ENCODE data around the gene UBR3. TPM values are rescaled to one million over a fixed set of nuclear protein-coding genes. Genes with fewer than 3 reads are reported as not detected.
"Not testable (repeated sequence)": the region's sequence is repeated elsewhere in the genome, so short reads cannot be mapped to it uniquely, and the experiment has no call there.

The UBR3 gene
- total RNA-seq, 1 donor from 2014 or later, result 43.5 TPM

DNA sequence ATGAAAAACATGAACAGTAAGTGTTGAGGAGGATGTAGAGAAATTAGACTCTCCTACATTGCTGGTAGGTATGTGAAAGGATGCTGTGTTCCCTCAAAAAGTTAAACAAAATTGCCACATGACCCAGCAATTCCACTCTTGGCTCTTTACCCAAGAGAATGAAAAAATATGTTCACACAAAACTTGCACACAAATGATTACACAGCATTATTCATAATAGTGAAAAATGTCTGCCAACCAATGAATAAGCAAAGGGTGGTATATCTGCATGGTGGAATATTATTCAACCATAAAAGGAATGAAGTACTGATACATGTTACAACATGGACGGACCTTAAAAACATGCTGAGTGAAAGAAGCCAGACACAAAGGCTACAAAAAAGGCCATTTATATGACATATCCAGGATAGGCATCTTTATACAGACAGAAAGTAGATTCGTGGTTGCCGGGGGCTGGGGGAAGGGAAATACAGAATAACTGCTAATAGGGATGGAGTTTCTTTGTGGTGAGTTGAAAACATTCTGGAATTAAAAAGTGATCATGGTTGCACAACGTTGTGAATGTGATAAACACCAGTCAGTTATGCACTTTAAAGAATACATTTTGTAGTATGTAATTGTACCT lies 265.3 kb downstream of the UBR3 start:
- no peak for DNase-seq (ENCODE audit: low read depth in 2 of 2)

DNA sequence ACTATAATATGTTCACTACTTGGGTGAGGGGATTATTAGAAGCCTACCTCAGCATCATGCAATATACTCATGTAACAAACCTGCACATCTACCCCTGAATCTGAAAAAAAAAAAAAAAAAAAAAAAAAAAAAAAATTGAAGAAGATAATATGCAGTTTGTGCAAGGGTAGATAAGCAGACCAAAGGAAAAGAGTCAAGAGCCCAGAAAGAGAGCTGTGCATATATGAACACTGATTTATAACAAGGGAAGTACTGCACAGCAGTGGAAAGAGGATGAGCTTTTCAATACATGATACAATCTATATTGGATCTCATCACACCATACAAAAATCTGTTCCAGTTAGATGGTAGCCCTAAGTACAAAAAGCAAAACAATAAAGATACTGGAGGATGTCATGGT lies 268.1 kb downstream of the UBR3 start:
- DNase-seq (ENCODE audit: low read depth in 2 of 2), result no peak

GRCh38 chr2:170098626-170099312 lies 271.5 kb downstream of the UBR3 start:
- DNase-seq (ENCODE audit: low read depth in 2 of 2), result peak; percentile 61 to 88

DNA sequence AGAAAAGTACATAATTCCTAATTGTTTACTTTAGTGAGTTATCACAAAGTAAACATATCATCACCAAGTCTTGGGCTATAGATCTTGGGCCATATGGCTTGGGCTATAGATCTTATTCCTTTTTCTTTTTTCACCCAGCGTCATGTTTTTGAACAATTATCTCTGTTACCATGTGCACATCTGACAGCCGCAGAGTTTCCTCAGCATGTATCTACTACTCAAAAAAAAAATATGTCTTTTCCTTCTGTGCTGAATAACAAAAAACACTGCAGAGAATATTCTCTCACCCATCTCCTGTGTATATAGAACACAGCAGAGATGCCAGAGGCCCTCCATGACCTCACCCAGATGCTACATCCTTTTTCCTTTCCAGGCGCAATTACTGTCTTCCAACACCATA lies 274.5 kb downstream of the UBR3 start:
- DNase-seq (ENCODE audit: low read depth in 2 of 2), result peak; percentile 86 to 94

DNA sequence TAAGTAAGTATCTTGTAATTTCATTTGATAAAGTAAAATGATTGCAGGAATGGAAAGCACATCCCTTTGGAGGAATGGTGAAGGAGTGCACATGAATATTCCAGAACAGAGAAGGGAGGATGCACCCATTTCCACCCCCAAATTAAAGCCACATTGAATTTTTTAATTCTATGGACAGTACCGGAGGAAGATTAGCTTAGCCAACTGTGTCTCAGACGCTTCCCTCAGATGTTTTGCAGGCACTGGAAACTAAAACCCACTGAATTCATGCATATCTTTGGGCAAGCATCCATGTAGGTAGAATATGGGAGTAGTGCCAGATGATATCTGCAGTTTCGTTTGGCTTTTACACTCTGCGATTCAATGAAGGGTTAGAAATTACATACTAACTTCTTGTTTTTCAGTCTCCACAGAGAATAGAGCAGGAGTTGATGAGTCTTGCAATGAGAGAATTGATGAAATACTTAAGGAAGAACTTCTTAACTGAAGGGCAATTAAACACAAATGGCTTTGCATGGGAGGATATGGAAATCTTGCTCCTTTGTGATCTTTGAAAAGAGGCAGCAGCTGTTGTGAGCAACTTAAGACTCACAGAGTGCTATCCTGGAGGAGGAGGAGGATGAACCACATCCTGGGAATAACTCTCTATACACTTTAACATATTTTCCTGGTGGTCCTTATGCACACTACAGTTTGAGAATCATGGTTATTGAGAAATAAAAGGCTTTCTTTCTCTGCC lies 279.0 kb downstream of the UBR3 start:
- no peak for DNase-seq (ENCODE audit: low read depth in 2 of 2)

DNA sequence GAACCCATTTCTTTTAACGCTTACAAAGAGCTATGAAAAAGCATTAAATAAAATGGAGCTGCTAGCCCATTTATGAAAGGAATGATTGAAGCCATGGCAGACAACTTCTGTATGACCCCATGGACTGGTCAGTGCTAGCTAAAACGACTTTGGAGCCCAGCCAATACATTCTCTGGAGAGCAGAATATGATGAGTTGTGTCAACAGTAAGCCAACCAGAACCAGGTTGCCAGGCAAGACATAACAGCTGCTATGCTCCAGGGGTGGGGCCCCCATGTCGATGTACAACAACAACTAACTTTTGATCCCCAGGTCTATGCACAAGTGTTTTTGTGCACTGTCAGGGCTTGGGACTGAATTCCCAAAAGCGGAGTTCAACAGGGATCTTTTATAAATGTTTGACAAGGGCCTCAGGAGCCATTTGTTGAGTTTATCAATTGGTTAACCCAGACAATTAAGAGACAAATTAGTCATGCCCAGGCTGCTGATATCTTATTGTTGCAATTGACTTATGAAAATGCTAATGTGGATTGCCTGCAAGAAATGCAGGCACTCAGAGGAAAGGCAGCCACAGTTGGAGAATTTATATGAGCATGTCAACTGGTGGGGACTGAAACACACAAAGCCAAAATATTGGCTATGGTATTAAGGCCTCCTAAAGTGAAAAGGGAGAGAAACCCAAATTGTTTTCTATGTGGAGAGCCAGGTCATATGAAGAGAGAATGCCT lies 286.1 kb downstream of the UBR3 start:
- DNase-seq (ENCODE audit: low read depth in 2 of 2), result peak in 1 of 2 donors; percentile 14

DNA sequence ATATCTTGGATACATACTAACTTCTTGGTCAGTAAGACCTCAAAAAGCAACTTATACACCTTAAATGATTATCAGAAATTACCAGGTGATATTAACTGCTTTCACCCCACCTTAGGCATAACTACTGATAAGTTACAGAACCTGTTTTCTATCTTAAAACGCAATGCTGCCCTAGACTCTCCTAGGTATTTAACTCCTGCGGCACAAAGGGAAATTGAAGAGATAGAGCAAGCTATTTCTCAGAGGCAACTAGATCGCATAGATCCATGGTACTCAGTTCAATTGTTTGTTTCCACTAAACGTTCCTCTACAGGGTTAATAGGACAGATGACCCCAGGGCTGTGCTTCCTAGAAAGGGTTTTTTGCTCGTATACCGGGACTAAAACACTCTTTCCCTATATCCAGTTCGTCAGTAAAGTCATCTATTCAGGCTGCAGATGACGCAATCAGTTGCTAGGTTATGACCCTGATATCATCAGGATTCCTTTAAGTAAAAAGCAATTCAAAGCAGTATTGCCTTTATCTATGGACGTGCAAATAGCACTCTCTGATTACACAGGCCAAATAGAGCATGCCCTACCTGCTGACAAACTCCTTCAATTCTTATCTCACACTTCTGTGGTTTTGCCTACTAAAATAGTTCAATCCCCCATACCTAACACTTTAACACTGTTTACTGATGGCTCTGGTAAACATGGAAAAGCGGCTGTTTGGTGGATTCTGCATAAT lies 288.4 kb downstream of the UBR3 start:
- DNase-seq (ENCODE audit: low read depth in 2 of 2), result no peak

DNA sequence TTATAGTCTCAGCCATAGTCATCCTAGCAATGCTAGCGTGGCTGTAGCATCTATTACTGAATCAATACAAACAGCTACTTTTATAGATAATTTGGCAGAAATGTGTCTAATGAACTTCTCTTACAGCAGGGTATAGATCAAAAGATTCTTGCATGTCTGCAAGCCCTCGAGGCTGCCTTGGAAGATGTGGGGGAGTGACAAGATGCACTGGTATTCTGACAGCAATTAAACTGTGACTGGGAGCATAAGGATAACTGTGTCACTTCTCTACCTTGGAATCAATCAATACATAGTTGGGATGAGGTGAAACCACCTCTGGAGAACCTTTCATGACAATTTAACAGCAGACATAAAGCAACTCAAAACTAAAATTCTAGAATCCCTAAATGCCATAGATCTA lies 291.4 kb downstream of the UBR3 start:
- no peak for DNase-seq (ENCODE audit: low read depth in 2 of 2)

DNA sequence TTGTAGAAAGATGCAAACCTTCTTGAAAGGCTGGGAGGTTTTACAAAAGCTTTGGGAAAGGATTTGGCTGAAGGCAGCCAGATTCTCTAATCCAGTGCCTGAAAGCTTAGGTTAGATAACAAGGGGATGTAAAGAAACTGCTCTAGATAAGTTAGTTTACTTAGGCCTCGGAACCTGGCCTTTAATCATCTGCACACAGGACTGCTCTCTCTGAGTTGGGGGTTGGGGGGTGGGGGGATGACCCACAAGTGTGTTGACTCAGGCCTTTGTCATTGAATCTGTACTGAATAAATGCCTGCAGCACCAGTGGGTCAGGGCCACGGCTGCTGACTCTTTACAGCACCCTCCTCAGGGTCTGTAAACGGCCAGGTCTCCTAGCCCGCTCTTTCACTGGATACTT lies 292.1 kb downstream of the UBR3 start:
- not testable (repeated sequence) for DNase-seq (ENCODE audit: low read depth in 2 of 2)

DNA sequence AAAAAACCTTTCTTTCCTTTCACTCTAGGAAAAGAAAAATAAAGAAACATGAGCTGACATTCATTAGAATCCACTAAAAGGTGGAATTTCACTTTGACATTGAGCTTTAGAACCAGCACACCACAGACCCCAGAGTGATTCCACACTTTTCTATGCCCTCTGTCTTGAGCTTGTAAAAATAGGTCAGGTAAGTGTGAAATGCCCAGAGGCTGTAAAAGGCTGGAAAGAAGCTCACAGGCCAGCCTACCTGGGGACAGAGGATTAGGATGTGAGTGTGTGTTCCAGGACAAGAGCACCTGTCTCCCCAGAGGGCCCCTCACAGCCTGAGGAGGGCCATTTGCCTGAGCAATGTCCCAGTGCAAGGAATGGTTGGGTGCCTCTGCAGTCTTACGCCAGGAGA lies 294.4 kb downstream of the UBR3 start:
- no peak for DNase-seq (ENCODE audit: low read depth in 2 of 2)

GRCh38 chr2:170122883-170123547 lies 295.8 kb downstream of the UBR3 start:
- DNase-seq (ENCODE audit: low read depth in 2 of 2), result peak in 1 of 2 donors; percentile 13

DNA sequence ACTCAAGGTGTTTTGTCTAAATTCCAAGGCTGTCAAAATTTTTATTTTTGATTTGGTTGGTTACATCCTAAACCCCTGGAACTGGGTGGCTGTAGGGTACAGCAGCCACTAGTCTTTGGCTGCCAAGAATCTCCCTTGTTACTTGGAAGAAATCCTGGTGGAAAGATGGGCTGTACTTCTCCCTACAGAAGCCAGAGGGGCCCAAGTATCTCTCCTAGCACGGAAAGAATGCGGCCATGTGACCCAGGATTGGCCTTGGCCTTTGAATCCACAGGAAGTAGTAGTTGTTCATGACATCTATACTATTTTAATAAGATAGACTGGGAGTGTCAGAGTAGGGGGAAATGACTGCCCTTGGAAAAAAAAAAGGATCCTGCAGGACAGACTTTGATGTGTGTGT lies 296.3 kb downstream of the UBR3 start:
- no peak for DNase-seq (ENCODE audit: low read depth in 2 of 2)

DNA sequence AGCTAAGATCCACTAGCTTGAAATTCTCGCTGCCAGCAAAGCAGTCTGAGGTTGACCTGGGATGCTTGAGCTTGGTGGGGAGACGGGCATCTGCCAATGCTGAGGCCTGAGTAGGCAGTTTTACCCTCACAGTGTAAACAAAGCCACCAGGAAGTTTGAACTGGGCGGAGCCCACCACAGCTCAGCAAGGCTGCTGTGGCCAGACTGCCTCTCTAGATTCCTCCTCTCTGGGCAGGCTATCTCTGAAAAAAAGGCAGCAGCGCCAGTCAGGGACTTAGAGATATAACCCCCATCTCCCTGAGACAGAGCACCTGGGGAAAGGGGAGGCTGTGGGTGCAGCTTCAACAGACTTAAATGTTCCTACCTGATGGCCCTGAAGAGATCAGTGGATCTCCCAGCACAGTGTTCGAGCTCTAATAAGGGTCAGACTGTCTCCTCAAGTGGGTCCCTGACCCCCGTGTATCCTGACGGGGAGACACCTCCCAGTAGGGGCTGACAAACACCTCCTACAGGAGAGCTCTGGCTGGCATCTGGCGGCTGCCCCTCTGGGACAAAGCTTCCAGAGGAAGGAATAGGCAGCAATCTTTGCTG lies 299.0 kb downstream of the UBR3 start:
- not testable (repeated sequence) for DNase-seq (ENCODE audit: low read depth in 2 of 2)

Other genes starting within 250 kb of the UBR3 start
- gene PPIG, start 243.1 kb upstream of the UBR3 start, total RNA-seq, result 14.6 and 16.3 TPM in 2 replicates
- not detected in 2 replicates for gene CFAP210, start 133.0 kb upstream of the UBR3 start, total RNA-seq
- gene PHOSPHO2, start 133.0 kb upstream of the UBR3 start, total RNA-seq, result 1.7 and 2.5 TPM in 2 replicates
- 19.1 and 25.9 TPM in 2 replicates for gene KLHL23, start 93.6 kb upstream of the UBR3 start, total RNA-seq
- gene SSB, start 28.6 kb upstream of the UBR3 start, total RNA-seq, result 49.9 and 72.3 TPM in 2 replicates
- gene METTL5, start 2.5 kb upstream of the UBR3 start, total RNA-seq, result 30.0 and 30.4 TPM in 2 replicates